NB4 (cell line): Measurements from ENCODE around the gene NCBP2L.

Source experiments
- CTCF ChIP-seq: IDR thresholded peaks from one replicate; pipeline ENCODE4 v1.5.1; 2012; ENCODE audit warnings: low read depth, low read length
- MAX ChIP-seq: IDR thresholded peaks from 2 replicates; pipeline ENCODE4 v1.6.1; 2011; ENCODE audit warnings: low read depth, low read length
- MYC ChIP-seq: IDR thresholded peaks from 2 replicates; pipeline ENCODE4 v1.6.1; 2011; ENCODE audit warnings: low read depth, low read length
- POLR2A ChIP-seq: IDR thresholded peaks from 2 replicates; pipeline ENCODE4 v1.6.1; 2011; ENCODE audit warnings: mild to moderate bottlenecking; ENCODE audit not compliant: insufficient read length; ENCODE audit errors: extremely low read depth

GRCh38 chrX:107743995-107744394 is 33.5 kb upstream of the NCBP2L start:
- TF ChIP-seq CTCF = no peak
- TF ChIP-seq MYC = no peak
- no peak for TF ChIP-seq POLR2A
- TF ChIP-seq MAX = no peak
